ENCODE measurements around the gene MRPL45.

Gene MRPL45

DNA sequence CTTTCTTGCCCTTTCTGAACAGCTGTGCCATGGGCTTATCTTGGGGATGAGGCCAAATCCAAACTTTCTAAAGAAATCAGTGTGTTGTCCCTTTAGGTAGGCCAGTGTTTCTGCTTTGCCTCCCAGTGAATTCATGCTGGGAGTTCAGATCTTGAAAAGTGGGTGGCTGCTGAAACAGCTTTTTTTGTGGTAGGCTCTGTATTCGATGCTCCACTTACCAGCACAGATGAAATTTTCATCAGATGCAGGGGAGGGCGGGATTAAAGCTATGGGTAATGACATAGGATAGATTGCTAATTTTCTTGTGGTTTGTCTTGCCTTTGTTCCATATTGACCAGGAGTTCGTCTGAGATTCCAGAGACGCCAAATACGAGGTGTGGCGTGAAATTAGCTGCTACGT lies 57.5 kb downstream of the MRPL45 start:
- Histone ChIP-seq H2AK5ac (ENCODE audit: low read length) (no peak overlapping the region), H3K27me3 (ENCODE audit: insufficient read depth, low read length, poor library complexity) (no peaks in the 10 kb centered on the region), H3K9ac (ENCODE audit: low read length) (no peak overlapping the region), H3K4ac (ENCODE audit: low read depth, low read length) (no peak overlapping the region), H3K56ac (ENCODE audit: low read length) (no peak overlapping the region), H2BK120ac (ENCODE audit: low read depth, low read length) (no peak overlapping the region), H3K23ac (ENCODE audit: low read length) (no peak overlapping the region), H2BK15ac (replicated peaks; ENCODE audit: low read depth) (no peak overlapping the region), H4K5ac (ENCODE audit: low read length) (no peak overlapping the region), H3K36me3 (ENCODE audit: control insufficient read depth, insufficient read depth, low read length) (no peaks in the 10 kb centered on the region), H3K79me1 (ENCODE audit: low read length) (peaks cover 15% of the 10 kb centered on the region), H3K4me3 (ENCODE audit: low read length) (no peak overlapping the region), H3K27ac (ENCODE audit: low read depth, low read length) (no peak overlapping the region), H3K4me1 (ENCODE audit: control insufficient read depth, low read depth, low read length) (peaks cover 9% of the 10 kb centered on the region), H3K4me2 (ENCODE audit: low read length) (no peak overlapping the region), H4K8ac (ENCODE audit: low read depth, low read length) (no peak overlapping the region), H3K79me2 (ENCODE audit: control insufficient read depth, insufficient read depth, low read length) (peaks cover 24% of the 10 kb centered on the region), H2BK5ac (ENCODE audit: low read length) (no peak overlapping the region), H3K18ac (ENCODE audit: low read length) (no peak overlapping the region)
- DNase-seq = no peak
- WGBS (ENCODE audit: extremely low coverage, insufficient coverage, low lambda C conversion rate) = no CpG with 5 or more reads among the region's 7 CpGs

GRCh38 chr17:38355251-38355650 lies 58.3 kb downstream of the MRPL45 start:
- Histone ChIP-seq H3K27me3 (ENCODE audit: insufficient read depth, low read length, poor library complexity) (no peaks in the 10 kb centered on the region), H3K79me1 (ENCODE audit: low read length) (peaks cover 15% of the 10 kb centered on the region), H2BK15ac (replicated peaks; ENCODE audit: low read depth) (no peak overlapping the region), H2BK120ac (ENCODE audit: low read depth, low read length) (no peak overlapping the region), H3K23ac (ENCODE audit: low read length) (peak overlapping the region; percentile 15), H4K5ac (ENCODE audit: low read length) (no peak overlapping the region), H3K4me1 (ENCODE audit: control insufficient read depth, low read depth, low read length) (peaks cover 9% of the 10 kb centered on the region), H3K27ac (ENCODE audit: low read depth, low read length) (no peak overlapping the region), H3K36me3 (ENCODE audit: control insufficient read depth, insufficient read depth, low read length) (no peaks in the 10 kb centered on the region), H3K4ac (ENCODE audit: low read depth, low read length) (no peak overlapping the region), H3K9ac (ENCODE audit: low read length) (no peak overlapping the region), H3K4me2 (ENCODE audit: low read length) (no peak overlapping the region), H3K56ac (ENCODE audit: low read length) (no peak overlapping the region), H3K18ac (ENCODE audit: low read length) (no peak overlapping the region), H2BK5ac (ENCODE audit: low read length) (no peak overlapping the region), H4K8ac (ENCODE audit: low read depth, low read length) (no peak overlapping the region), H3K4me3 (ENCODE audit: low read length) (no peak overlapping the region), H2AK5ac (ENCODE audit: low read length) (no peak overlapping the region), H3K79me2 (ENCODE audit: control insufficient read depth, insufficient read depth, low read length) (peaks cover 24% of the 10 kb centered on the region)
- WGBS (ENCODE audit: extremely low coverage, insufficient coverage, low lambda C conversion rate) = no CpG with 5 or more reads among the region's 4 CpGs
- DNase-seq = no peak

DNA sequence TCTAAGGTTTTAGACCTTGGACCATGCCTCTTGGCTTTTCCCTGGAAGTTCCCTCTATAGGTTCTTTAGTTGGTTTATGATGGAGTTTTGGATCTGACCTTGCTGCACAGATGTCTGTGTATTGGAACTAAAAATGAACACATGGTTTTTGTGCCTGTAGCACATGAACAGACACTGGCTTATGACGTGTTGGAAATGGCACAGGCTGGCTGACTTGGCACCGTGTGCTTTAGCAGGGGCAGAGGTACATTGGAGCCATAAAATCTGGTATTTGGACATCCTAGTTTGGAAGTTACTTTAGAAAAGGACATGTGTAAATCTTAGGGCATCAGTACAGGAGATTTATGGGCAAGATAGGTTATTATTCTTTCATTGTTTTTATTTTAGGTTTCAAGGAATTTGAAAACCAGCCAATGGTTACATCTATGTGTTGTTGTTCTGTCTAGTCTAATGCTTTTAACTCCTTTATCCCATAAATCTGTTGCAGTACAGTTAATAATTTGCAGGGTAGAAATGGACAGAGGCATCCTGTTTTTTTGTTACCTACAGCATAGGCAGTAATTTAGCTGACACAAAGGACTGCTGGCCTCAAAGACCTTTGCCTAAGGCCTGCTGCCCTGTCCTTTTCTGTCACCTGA lies 60.6 kb downstream of the MRPL45 start:
- Histone ChIP-seq H3K9ac (ENCODE audit: low read length) (no peak overlapping the region), H3K18ac (ENCODE audit: low read length) (no peak overlapping the region), H3K79me2 (ENCODE audit: control insufficient read depth, insufficient read depth, low read length) (peaks cover 24% of the 10 kb centered on the region), H3K36me3 (ENCODE audit: control insufficient read depth, insufficient read depth, low read length) (no peaks in the 10 kb centered on the region), H3K4me1 (ENCODE audit: control insufficient read depth, low read depth, low read length) (peaks cover 12% of the 10 kb centered on the region), H3K4me2 (ENCODE audit: low read length) (no peak overlapping the region), H3K23ac (ENCODE audit: low read length) (no peak overlapping the region), H4K5ac (ENCODE audit: low read length) (no peak overlapping the region), H2BK5ac (ENCODE audit: low read length) (no peak overlapping the region), H3K4ac (ENCODE audit: low read depth, low read length) (no peak overlapping the region), H2BK120ac (ENCODE audit: low read depth, low read length) (no peak overlapping the region), H3K56ac (ENCODE audit: low read length) (no peak overlapping the region), H3K27me3 (ENCODE audit: insufficient read depth, low read length, poor library complexity) (no peaks in the 10 kb centered on the region), H3K79me1 (ENCODE audit: low read length) (peaks cover 15% of the 10 kb centered on the region), H3K4me3 (ENCODE audit: low read length) (no peak overlapping the region), H2AK5ac (ENCODE audit: low read length) (no peak overlapping the region), H3K27ac (ENCODE audit: low read depth, low read length) (no peak overlapping the region), H2BK15ac (replicated peaks; ENCODE audit: low read depth) (no peak overlapping the region), H4K8ac (ENCODE audit: low read depth, low read length) (no peak overlapping the region)
- DNase-seq = no peak
- WGBS (ENCODE audit: extremely low coverage, insufficient coverage, low lambda C conversion rate) = no CpG with 5 or more reads among the region's 2 CpGs

DNA sequence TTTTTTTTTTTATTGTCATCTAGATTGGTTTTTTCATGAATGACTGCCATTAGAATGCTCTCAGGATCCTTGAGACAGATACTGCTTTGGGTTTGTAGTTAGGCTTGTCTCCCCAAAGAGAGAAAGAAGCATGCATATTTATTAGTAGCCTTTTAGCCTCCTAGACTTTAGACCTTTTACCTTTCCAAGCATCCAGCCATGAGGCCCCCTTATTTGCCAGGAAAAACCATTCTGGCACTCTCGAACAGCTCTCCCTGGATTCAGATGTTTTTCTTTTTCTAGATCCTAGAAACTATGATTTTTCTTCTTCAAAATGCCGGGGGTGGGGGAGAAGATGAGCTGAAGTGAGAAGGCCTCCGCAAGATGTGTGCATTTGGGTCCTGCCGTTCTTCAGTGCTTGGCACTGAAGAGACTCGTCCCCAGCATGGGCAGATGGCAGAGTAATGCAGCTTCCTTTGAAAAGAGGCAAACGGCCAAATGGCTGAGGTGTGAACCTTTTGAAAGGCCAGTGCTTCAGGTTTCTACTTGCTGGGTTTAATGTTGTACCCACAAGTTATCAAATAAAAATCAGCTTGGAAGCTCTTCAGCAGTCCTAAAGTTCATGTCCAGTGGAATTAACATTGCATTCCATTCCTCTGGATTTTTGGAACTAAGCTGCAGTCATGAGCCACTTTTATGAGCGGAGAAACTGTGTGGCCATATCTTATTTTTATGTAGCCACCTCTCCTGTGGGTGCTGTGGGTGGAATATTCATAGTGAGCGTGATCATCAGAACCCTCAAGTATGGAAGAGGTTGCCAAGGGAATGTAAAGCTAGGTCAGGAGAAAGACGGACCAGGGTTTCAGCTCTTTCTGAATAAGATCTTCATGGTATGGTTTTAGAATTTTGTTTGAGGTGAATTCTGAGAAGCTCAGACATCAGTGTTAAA lies 61.9 kb downstream of the MRPL45 start:
- H3K27ac ChIP-seq (ENCODE audit: low read depth, low read length) = no peak overlapping the region
- H3K56ac ChIP-seq (ENCODE audit: low read length) = no peak overlapping the region
- no peak overlapping the region for H4K8ac ChIP-seq (ENCODE audit: low read depth, low read length)
- no peak overlapping the region for H3K18ac ChIP-seq (ENCODE audit: low read length)
- peaks cover 8% of the 10 kb centered on the region for H3K4me1 ChIP-seq (ENCODE audit: control insufficient read depth, low read depth, low read length)
- peaks cover 12% of the 10 kb centered on the region for H3K79me1 ChIP-seq (ENCODE audit: low read length)
- no CpG with 5 or more reads among the region's 9 CpGs for WGBS (ENCODE audit: extremely low coverage, insufficient coverage, low lambda C conversion rate)
- no peak overlapping the region for H3K4ac ChIP-seq (ENCODE audit: low read depth, low read length)
- H3K23ac ChIP-seq (ENCODE audit: low read length) = no peak overlapping the region
- H2BK5ac ChIP-seq (ENCODE audit: low read length) = no peak overlapping the region
- H2BK120ac ChIP-seq (ENCODE audit: low read depth, low read length) = no peak overlapping the region
- no peak overlapping the region for H3K9ac ChIP-seq (ENCODE audit: low read length)
- no peak overlapping the region for H3K4me3 ChIP-seq (ENCODE audit: low read length)
- H3K27me3 ChIP-seq (ENCODE audit: insufficient read depth, low read length, poor library complexity) = no peaks in the 10 kb centered on the region
- H3K79me2 ChIP-seq (ENCODE audit: control insufficient read depth, insufficient read depth, low read length) = peaks cover 20% of the 10 kb centered on the region
- no peak overlapping the region for H2BK15ac ChIP-seq (replicated peaks; ENCODE audit: low read depth)
- DNase-seq = no peak
- no peaks in the 10 kb centered on the region for H3K36me3 ChIP-seq (ENCODE audit: control insufficient read depth, insufficient read depth, low read length)
- no peak overlapping the region for H4K5ac ChIP-seq (ENCODE audit: low read length)
- H3K4me2 ChIP-seq (ENCODE audit: low read length) = no peak overlapping the region
- H2AK5ac ChIP-seq (ENCODE audit: low read length) = no peak overlapping the region

GRCh38 chr17:38361694-38362465 lies 64.9 kb downstream of the MRPL45 start:
- H3K4me3 ChIP-seq (ENCODE audit: low read length) = no peak overlapping the region
- WGBS (ENCODE audit: extremely low coverage, insufficient coverage, low lambda C conversion rate) = no CpG with 5 or more reads among the region's 5 CpGs
- no peak overlapping the region for H3K27ac ChIP-seq (ENCODE audit: low read depth, low read length)
- H3K79me2 ChIP-seq (ENCODE audit: control insufficient read depth, insufficient read depth, low read length) = peaks cover 6% of the 10 kb centered on the region
- H3K4ac ChIP-seq (ENCODE audit: low read depth, low read length) = no peak overlapping the region
- no peak overlapping the region for H3K18ac ChIP-seq (ENCODE audit: low read length)
- H3K36me3 ChIP-seq (ENCODE audit: control insufficient read depth, insufficient read depth, low read length) = peaks cover 2% of the 10 kb centered on the region
- H2BK5ac ChIP-seq (ENCODE audit: low read length) = no peak overlapping the region
- no peak overlapping the region for H3K4me2 ChIP-seq (ENCODE audit: low read length)
- H3K9ac ChIP-seq (ENCODE audit: low read length) = no peak overlapping the region
- H3K27me3 ChIP-seq (ENCODE audit: insufficient read depth, low read length, poor library complexity) = no peaks in the 10 kb centered on the region
- H3K4me1 ChIP-seq (ENCODE audit: control insufficient read depth, low read depth, low read length) = peaks cover 3% of the 10 kb centered on the region
- H3K79me1 ChIP-seq (ENCODE audit: low read length) = peaks cover 5% of the 10 kb centered on the region
- no peak overlapping the region for H3K23ac ChIP-seq (ENCODE audit: low read length)
- H4K5ac ChIP-seq (ENCODE audit: low read length) = no peak overlapping the region
- no peak overlapping the region for H2BK120ac ChIP-seq (ENCODE audit: low read depth, low read length)
- H2AK5ac ChIP-seq (ENCODE audit: low read length) = no peak overlapping the region
- H4K8ac ChIP-seq (ENCODE audit: low read depth, low read length) = no peak overlapping the region
- no peak overlapping the region for H3K56ac ChIP-seq (ENCODE audit: low read length)
- DNase-seq = no peak
- no peak overlapping the region for H2BK15ac ChIP-seq (replicated peaks; ENCODE audit: low read depth)
